Mononuclear cell (primary cell): ENCODE data around the gene CDKAL1. TPM values are rescaled to one million over a fixed set of nuclear protein-coding genes. Genes with fewer than 3 reads are reported as not detected.
"Not testable (repeated sequence)": the region's sequence is repeated elsewhere in the genome, so short reads cannot be mapped to it uniquely, and the experiment has no call there.

ENCODE experiments used
- H3K27me3 ChIP-seq: 2 replicates; pipeline ENCODE4 v1.6.0; 2011; ENCODE audit warnings: low read length, control low read depth; ENCODE audit not compliant: insufficient read depth
- H3K4me1 ChIP-seq: 2 replicates; pipeline ENCODE4 v1.5.1; 2011; ENCODE audit warnings: mild to moderate bottlenecking, low read length, control low read depth; ENCODE audit not compliant: insufficient read depth
- H3K4me3 ChIP-seq: 2 replicates; pipeline ENCODE4 v1.5.1; 2011; ENCODE audit warnings: mild to moderate bottlenecking, low read length, moderate library complexity
- H3K9me3 ChIP-seq: 2 replicates; pipeline ENCODE4 v1.5.1; 2011; ENCODE audit warnings: low read depth, mild to moderate bottlenecking, control low read depth, low read length
- total RNA-seq: library from RNA; depleted of rRNA; stranded (reverse); fragments of >200 nt; gene quantifications from one replicate; pipeline ENCODE4 v1.2.3, GENCODE V29; 2012

CDKAL1 gene
- total RNA-seq, 1 donor = 26.6 TPM

- Histone ChIP-seq H3K4me1 (no peaks in the 10 kb centered on the region), H3K27me3 (no peaks in the 10 kb centered on the region), H3K4me3 (no peak overlapping the region), H3K9me3 (no peaks in the 10 kb centered on the region)
These were observed 545.3 kb downstream of the CDKAL1 start for GRCh38 chr6:21079468-21080048.

- Histone ChIP-seq H3K9me3 (no peaks in the 10 kb centered on the region), H3K27me3 (no peaks in the 10 kb centered on the region), H3K4me1 (no peaks in the 10 kb centered on the region)
These were observed 546.0 kb downstream of the CDKAL1 start for GRCh38 chr6:21080221-21080620.

GRCh38 chr6:21082091-21082490, 547.8 kb downstream of the CDKAL1 start:
- Histone ChIP-seq H3K27me3 (no peaks in the 10 kb centered on the region), H3K9me3 (no peaks in the 10 kb centered on the region), H3K4me3 (no peak overlapping the region), H3K4me1 (no peaks in the 10 kb centered on the region)

More at GRCh38 chr6:21080221-21080620, 546.0 kb downstream of the CDKAL1 start:
- H3K4me3 ChIP-seq = no peak overlapping the region

DNA sequence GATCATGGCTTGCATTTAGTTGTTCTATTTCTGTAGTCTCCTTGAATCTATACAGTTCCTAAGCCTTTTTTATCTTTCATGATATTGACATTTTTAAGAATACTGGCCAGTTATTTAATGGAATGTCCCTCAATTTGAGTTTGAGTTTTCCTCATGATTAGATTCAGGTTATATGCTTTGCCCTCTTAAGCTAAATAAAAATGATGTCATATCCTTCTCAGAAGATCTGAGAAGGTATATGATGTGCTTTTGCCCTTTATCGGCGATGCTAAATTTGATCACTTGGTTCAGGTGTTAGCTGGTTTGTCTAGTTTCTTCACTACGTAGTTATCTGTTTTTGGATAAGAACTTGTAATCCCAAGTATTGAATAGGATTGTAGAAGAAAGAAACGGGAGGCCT, 549.5 kb downstream of the CDKAL1 start:
- Histone ChIP-seq H3K4me1 (no peaks in the 10 kb centered on the region), H3K4me3 (no peak overlapping the region), H3K9me3 (no peaks in the 10 kb centered on the region), H3K27me3 (no peaks in the 10 kb centered on the region)

DNA sequence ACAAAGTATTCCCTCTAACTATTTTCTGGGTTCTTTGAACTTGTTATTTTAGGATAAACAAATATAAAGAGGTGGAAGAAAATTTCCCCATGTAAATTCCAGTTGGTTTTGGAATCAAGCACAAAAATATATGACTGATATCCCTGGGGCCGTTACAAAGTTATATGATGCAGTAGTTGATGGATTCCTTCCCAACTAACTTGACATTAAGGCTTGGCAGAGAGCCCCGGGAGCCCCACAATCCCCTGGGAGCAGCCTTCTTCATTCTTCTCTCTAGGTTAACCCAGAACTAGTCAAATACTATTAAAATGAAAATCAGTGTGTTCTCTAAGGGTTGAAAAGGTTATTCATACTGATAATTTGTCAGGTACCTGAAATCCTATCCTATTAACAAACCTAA, 550.4 kb downstream of the CDKAL1 start:
- Histone ChIP-seq H3K9me3 (no peaks in the 10 kb centered on the region), H3K27me3 (no peaks in the 10 kb centered on the region), H3K4me3 (no peak overlapping the region)

DNA sequence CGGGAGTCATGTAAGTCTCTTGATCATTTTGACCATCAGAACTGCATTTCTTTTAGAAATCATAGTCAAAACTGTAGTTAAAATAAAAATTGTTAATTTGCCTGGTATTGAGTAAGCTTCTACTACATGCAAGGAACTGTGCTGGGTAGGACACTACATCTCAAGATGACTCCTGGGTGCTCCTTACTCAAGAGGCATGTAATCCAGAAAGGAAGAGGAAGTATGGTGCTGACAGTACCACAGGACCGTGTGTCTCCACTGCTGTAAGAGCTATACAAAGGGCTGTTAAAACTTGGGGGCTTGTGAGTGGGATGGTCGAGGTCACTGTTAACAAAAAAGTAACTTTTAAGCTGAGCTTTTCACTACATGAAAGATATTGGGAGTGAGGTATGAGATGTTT, 551.0 kb downstream of the CDKAL1 start:
- Histone ChIP-seq H3K27me3 (no peaks in the 10 kb centered on the region), H3K4me3 (no peak overlapping the region), H3K4me1 (no peaks in the 10 kb centered on the region), H3K9me3 (no peaks in the 10 kb centered on the region)

More for the DNA sequence above, 550.4 kb downstream of the CDKAL1 start:
- H3K4me1 ChIP-seq = no peaks in the 10 kb centered on the region

DNA sequence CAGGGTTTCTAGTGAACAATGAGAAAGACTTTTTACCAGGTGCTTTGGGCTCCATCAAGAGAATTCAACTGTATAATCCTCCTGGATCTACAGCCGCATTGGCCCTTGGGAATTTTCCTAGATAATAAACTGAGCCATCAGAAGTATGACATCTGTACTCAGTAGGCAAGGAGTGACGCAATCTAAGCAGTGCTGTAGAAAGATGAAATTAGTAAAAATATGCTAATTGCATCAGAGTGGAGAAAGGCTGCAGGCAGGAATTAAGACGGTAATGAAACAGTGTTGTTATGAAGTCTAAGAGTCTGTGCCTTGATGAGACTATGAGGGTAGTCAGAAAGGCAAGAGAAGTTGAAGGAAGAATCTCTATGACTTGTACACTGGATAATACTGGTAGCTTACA, 551.4 kb downstream of the CDKAL1 start:
- no peak overlapping the region for H3K4me3 ChIP-seq

DNA sequence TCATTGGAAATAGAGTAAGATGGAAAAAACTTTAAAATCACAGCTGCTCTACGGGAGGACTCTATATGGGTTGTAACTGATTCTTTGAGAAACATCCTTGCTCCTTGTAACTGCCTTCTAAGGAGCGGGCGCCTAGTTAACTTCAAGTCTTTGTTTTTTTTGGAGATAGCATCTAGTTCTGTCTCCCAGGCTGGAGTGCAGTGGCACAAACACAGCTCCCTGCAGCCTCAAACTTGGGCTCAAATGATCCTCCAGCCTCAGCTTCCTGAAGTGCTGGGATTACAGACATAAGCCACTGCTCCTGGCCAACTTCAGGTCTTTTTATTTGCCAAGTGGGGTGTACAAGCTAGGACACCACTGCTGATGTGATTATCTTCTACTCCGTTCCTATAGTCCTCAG, 552.9 kb downstream of the CDKAL1 start:
- H3K9me3 ChIP-seq = no peaks in the 10 kb centered on the region
- H3K4me1 ChIP-seq = no peaks in the 10 kb centered on the region
- H3K27me3 ChIP-seq = no peaks in the 10 kb centered on the region
- no peak overlapping the region for H3K4me3 ChIP-seq

More for the DNA sequence above, 551.4 kb downstream of the CDKAL1 start:
- Histone ChIP-seq H3K4me1 (no peaks in the 10 kb centered on the region), H3K27me3 (no peaks in the 10 kb centered on the region), H3K9me3 (no peaks in the 10 kb centered on the region)

- no peaks in the 10 kb centered on the region for H3K4me1 ChIP-seq
- H3K9me3 ChIP-seq = no peaks in the 10 kb centered on the region
- H3K4me3 ChIP-seq = no peak overlapping the region
- H3K27me3 ChIP-seq = no peaks in the 10 kb centered on the region
These were observed 557.2 kb downstream of the CDKAL1 start for GRCh38 chr6:21091411-21091810.

DNA sequence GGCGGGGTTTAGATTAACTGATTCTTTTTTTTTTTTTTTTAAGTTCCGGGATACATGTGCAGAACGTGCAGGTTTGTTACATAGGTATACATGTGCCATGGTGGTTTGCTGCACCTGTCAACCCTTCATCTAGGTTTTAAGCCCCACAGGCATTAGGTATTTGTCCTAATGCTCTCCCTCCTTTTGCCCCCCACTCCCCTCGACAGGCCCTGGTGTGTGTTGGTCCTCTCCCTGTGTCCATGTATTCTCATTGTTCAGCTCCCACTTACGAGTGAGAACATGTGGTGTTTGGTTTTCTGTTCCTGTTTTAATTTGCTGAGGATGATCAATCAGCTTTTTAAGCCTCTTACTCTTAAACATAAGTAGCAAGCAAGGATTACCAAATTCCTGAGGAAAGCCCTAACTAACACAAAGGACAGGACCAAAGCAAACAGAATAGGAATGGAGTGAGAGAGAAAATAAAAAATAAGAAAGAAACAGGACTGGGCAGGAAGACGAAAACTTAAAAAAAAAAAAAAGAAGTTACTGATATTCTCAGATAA, 558.0 kb downstream of the CDKAL1 start:
- not testable (repeated sequence) for H3K9me3 ChIP-seq, H3K4me1 ChIP-seq, H3K27me3 ChIP-seq, H3K4me3 ChIP-seq

GRCh38 chr6:21095462-21095861, 561.2 kb downstream of the CDKAL1 start:
- no peaks in the 10 kb centered on the region for H3K27me3 ChIP-seq
- peaks cover 7% of the 10 kb centered on the region for H3K4me1 ChIP-seq
- no peak overlapping the region for H3K4me3 ChIP-seq
- no peaks in the 10 kb centered on the region for H3K9me3 ChIP-seq

DNA sequence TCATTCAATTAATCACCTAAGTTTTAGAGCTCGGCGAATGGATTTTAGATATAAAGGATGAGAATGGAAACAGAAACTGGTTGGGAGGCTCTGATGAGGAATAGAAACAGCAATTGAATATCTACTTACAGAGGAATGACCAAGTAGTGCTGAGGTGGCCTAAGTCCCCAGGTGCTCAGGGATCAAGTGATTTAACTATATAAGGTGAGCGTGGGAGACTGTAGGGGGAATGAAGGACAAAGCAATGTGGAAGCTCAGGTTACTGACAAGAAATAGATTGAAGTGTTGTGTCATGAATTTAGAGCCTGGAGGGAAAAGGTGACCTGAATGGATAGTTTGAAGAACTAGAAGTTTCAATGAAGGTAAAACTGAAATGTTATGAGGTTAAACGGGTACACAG, 563.9 kb downstream of the CDKAL1 start:
- Histone ChIP-seq H3K9me3 (no peaks in the 10 kb centered on the region), H3K27me3 (no peaks in the 10 kb centered on the region), H3K4me3 (no peak overlapping the region), H3K4me1 (peaks cover 7% of the 10 kb centered on the region)

GRCh38 chr6:21098744-21099143, 564.5 kb downstream of the CDKAL1 start:
- H3K4me1 ChIP-seq = peaks cover 7% of the 10 kb centered on the region
- no peaks in the 10 kb centered on the region for H3K9me3 ChIP-seq
- no peaks in the 10 kb centered on the region for H3K27me3 ChIP-seq
- no peak overlapping the region for H3K4me3 ChIP-seq

DNA sequence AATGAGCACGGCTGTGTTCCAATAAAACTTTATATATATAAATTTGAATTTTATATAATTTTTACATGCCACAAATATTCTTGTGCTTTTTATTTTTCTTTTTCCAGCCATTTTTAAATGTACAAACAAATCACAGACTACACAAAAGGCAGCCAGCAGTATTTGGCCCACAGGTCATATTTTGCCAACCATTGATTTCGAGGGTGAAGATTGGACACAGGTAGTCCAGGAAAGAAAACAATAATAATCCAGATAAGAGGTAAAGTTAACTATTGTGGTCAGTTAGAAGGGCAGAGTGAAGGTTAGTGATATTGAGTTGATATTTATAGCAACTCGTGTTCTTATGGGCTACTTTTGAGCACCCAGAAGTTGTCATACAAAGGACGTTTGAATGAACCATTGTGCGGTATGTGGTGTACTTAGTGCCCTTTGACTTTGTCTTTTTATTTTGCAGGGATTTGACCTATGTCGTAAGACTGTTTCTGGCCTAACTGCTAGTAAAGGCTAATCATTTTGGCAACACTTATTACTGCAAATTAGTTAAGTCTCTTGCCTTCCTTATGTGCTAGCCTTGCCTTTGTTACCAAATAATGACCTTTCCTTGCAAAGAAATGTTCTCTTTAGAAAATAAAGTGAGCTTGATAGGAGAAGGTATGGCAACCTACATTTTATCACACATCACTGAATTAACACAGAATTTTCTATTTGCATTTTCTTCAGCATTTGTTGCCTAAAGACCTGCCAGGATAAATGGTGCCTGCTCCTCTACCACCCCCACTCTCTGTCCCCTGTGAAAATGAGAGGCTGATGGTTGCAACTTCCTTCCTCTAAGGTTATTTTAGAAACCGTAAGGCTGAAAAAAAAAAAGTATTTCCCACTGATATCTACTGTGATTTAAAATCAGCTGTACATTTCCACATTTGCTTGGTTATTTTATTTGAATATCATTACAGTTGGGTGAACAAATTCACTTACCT, 565.4 kb downstream of the CDKAL1 start:
- H3K27me3 ChIP-seq = no peaks in the 10 kb centered on the region
- no peaks in the 10 kb centered on the region for H3K9me3 ChIP-seq
- H3K4me3 ChIP-seq = no peak overlapping the region
- peaks cover 7% of the 10 kb centered on the region for H3K4me1 ChIP-seq

- no peaks in the 10 kb centered on the region for H3K9me3 ChIP-seq
- H3K4me1 ChIP-seq = peaks cover 7% of the 10 kb centered on the region
- no peak overlapping the region for H3K4me3 ChIP-seq
- no peaks in the 10 kb centered on the region for H3K27me3 ChIP-seq
These were observed 566.7 kb downstream of the CDKAL1 start for GRCh38 chr6:21100991-21101390.
